ENCODE results near the gene SLC35A3.

Gene SLC35A3

DNA sequence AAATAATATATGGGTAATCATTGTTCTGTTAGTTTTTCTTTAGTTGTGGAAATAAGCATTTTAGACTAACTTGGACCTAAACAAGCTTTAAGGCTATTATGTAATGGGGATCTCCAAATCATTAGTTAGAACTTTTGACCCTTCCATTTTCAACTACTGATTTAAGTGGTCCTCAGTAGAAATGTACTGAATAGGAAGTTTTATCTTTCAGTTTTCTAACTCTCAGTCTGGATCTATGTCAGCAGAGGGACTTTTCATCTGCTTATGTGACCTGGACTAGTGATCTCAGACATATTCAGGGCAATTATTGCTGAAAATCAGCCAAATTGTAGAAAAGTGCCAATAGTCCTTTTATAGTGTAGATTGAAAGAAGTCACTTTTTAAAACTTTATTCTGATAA is 106.9 kb downstream of the SLC35A3 start:
- DNase-seq (ENCODE audit: low read depth in 2 of 2): no peak

DNA sequence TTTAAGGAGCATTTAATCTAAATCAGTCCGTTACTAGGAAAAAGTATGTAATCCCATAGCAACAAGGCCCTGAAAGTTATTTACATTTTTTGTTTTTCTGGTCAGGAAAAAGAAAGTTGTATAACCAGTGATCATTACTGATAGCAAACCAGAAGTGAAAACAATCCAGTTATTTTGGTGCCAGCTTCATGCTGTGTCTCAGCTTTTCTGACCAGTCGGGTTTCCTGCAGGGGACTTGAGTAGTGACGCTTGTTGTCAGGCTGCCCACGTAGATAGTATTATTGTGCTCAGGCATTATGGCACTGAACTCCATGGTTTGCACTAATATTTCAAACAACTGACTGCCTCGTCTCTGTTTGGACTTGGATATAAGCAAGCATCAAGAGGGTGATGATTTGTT is 107.7 kb downstream of the SLC35A3 start:
- DNase-seq (ENCODE audit: low read depth in 2 of 2): no peak

DNA sequence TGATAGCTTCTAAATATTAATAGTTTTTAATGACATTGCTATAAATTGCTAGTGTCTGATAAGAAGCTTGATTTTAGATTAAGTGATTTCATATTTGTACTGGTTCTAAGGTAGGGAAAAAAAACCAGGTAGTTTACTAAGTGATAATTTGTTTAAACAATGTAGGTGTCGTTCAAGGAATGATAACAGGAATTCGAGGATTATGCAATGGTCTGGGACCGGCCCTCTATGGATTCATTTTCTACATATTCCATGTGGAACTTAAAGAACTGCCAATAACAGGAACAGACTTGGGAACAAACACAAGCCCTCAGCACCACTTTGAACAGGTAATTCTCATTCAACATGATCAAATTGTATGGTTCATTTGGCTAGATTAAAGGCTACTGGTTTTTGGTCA is 110.5 kb downstream of the SLC35A3 start:
- DNase-seq (ENCODE audit: low read depth in 2 of 2): no peak

All from stimulated activated CD4-positive, alpha-beta T cell treated with anti-CD3 and anti-CD28 coated beads, Interleukin-1b, Interleukin-23, amount 100 ng/mL, for 4 hours (primary cell).